HepG2 (cell line): Measurements from ENCODE around the gene PTPN14.

Source experiments
- CTCF ChIP-seq: sonication (generic); formaldehyde crosslinking; IDR thresholded peaks from 2 replicates; pipeline ENCODE4 v1.5.0; 2020; ENCODE audit warnings: mild to moderate bottlenecking, missing genetic modification reagents, moderate library complexity
- FOXM1 ChIP-seq: sonication (generic); formaldehyde crosslinking; IDR thresholded peaks from 2 replicates; pipeline ENCODE4 v1.5.0; 2020; ENCODE audit warnings: missing genetic modification reagents
- HIVEP1 ChIP-seq: sonication (generic); formaldehyde crosslinking; IDR thresholded peaks from 2 replicates; pipeline ENCODE4 v1.4.0; 2020; ENCODE audit warnings: mild to moderate bottlenecking, missing genetic modification reagents
- NFE2L2 ChIP-seq: fragments of 150-350 bp; IDR thresholded peaks from 2 replicates; pipeline ENCODE4 v1.6.1; 2014; ENCODE audit warnings: low read length
- NR3C1 ChIP-seq: sonication (generic); formaldehyde crosslinking; IDR thresholded peaks from 2 replicates; pipeline ENCODE4 v1.4.0; 2020; ENCODE audit warnings: missing genetic modification reagents
- PCBP1 ChIP-seq: fragments of 200-400 bp; formaldehyde crosslinking; IDR thresholded peaks from 2 replicates; pipeline ENCODE4 v1.6.1; 2017; ENCODE audit warnings: mild to moderate bottlenecking, low read depth, low read length, borderline replicate concordance
- SIN3A ChIP-seq: IDR thresholded peaks from 2 replicates; pipeline ENCODE4 v1.6.1; 2011; ENCODE audit warnings: low read depth, mild to moderate bottlenecking, control low read depth, low read length, borderline replicate concordance
- ZNF260 ChIP-seq: sonication (generic); formaldehyde crosslinking; IDR thresholded peaks from 2 replicates; pipeline ENCODE4 v1.4.0; 2020; ENCODE audit warnings: missing genetic modification reagents, low read depth, mild to moderate bottlenecking, borderline replicate concordance
- ZNF580 ChIP-seq: IDR thresholded peaks from 2 replicates; pipeline ENCODE4 v1.6.1; 2016; ENCODE audit warnings: low read depth, borderline replicate concordance
- ZNF740 ChIP-seq: sonication (generic); formaldehyde crosslinking; IDR thresholded peaks from 2 replicates; pipeline ENCODE4 v1.4.0; 2020; ENCODE audit warnings: missing genetic modification reagents

GRCh38 chr1:214470132-214470531 lies 81.3 kb downstream of the PTPN14 start:
- TF ChIP-seq CTCF, result no peak
- no peak for TF ChIP-seq HIVEP1 (CRISPR knock-in tag)
- TF ChIP-seq PCBP1, result no peak
- TF ChIP-seq NFE2L2, result no peak
- no peak for TF ChIP-seq FOXM1
- TF ChIP-seq ZNF580 (CRISPR knock-in tag), result no peak
- no peak for TF ChIP-seq ZNF740 (CRISPR knock-in tag)
- TF ChIP-seq NR3C1 (CRISPR knock-in tag), result no peak
- no peak for TF ChIP-seq SIN3A
- no peak for TF ChIP-seq ZNF260
